A549 (cell line): Measurements from ENCODE around the gene NFE2L2. TPM values are rescaled to one million over a fixed set of nuclear protein-coding genes. Genes with fewer than 3 reads are reported as not detected.

Source experiments
- ATOH8 ChIP-seq: fragments of 250-450 bp; sonication (Bioruptor Pico); IDR thresholded peaks from 2 replicates; pipeline ENCODE4 v1.5.0; 2020; ENCODE audit warnings: low read depth, mild to moderate bottlenecking, moderate library complexity
- BHLHE40 ChIP-seq: IDR thresholded peaks from 2 replicates; pipeline ENCODE4 v1.6.1; 2012; ENCODE audit warnings: low read depth, low read length, inconsistent platforms
- CBX2 ChIP-seq: fragments of 200-600 bp; sonication (generic); IDR thresholded peaks from 2 replicates; pipeline ENCODE4 v1.6.1; 2016; ENCODE audit warnings: low read depth, mild to moderate bottlenecking, borderline replicate concordance
- CBX8 ChIP-seq: fragments of 200-600 bp; sonication (generic); IDR thresholded peaks from 2 replicates; pipeline ENCODE4 v1.6.1; 2016
- CEBPB ChIP-seq, 2 experiments: fragments of >200 bp in 1 of 2; sonication (Bioruptor Twin) in 1 of 2; formaldehyde crosslinking in 1 of 2; IDR thresholded peaks; 2 replicates each; pipeline ENCODE4 v1.6.1; 2012 to 2016
- EHMT2 ChIP-seq: fragments of 200-600 bp; sonication (generic); IDR thresholded peaks from 2 replicates; pipeline ENCODE4 v1.6.1; 2016; ENCODE audit warnings: antibody characterized with exemption, low read depth, mild to moderate bottlenecking, moderate library complexity
- ELK1 ChIP-seq: fragments of 150-350 bp; IDR thresholded peaks from 2 replicates; pipeline ENCODE4 v1.6.1; 2014; ENCODE audit warnings: low read depth, mild to moderate bottlenecking, low read length
- EP300 ChIP-seq, 2 experiments: fragments of >200 bp; sonication (Bioruptor Twin); formaldehyde crosslinking; IDR thresholded peaks; 2 replicates in 1 of 2; 3 replicates in 1 of 2; pipeline ENCODE4 v1.6.1; 2016 to 2017
- ESRRA ChIP-seq: fragments of 150-350 bp; IDR thresholded peaks from 2 replicates; pipeline ENCODE4 v1.6.1; 2014; ENCODE audit warnings: mild to moderate bottlenecking, low read length, borderline replicate concordance
- FOSB ChIP-seq: fragments of 250-450 bp; sonication (Bioruptor Pico); IDR thresholded peaks from 2 replicates; pipeline ENCODE4 v1.5.0; 2020; ENCODE audit warnings: mild to moderate bottlenecking, moderate library complexity
- FOSL2 ChIP-seq, 2 experiments: fragments of 450-650 bp in 1 of 2; fragments of >200 bp in 1 of 2; sonication (Bioruptor Twin) in 1 of 2; formaldehyde crosslinking; IDR thresholded peaks; 2 replicates each; pipeline versions ENCODE4 v1.5.0 to v1.6.1; 2016 to 2020; ENCODE audit warnings: mild to moderate bottlenecking in 1 of 2, moderate library complexity in 1 of 2
- FOXS1 ChIP-seq: fragments of 250-450 bp; sonication (Bioruptor Pico); IDR thresholded peaks from 2 replicates; pipeline ENCODE4 v1.5.0; 2020; ENCODE audit warnings: mild to moderate bottlenecking, moderate library complexity
- HDAC2 ChIP-seq: fragments of 200-600 bp; sonication (generic); IDR thresholded peaks from 2 replicates; pipeline ENCODE4 v1.6.1; 2016
- HOXA7 ChIP-seq: fragments of 250-450 bp; sonication (Bioruptor Pico); IDR thresholded peaks from 2 replicates; pipeline ENCODE4 v1.5.0; 2020; ENCODE audit warnings: mild to moderate bottlenecking, moderate library complexity
- HOXB13 ChIP-seq: fragments of 250-450 bp; sonication (Bioruptor Pico); IDR thresholded peaks from 2 replicates; pipeline ENCODE4 v1.5.0; 2020; ENCODE audit warnings: low read depth, mild to moderate bottlenecking, moderate library complexity
- HOXB5 ChIP-seq: fragments of 250-450 bp; sonication (Bioruptor Pico); IDR thresholded peaks from 2 replicates; pipeline ENCODE4 v1.5.0; 2020; ENCODE audit warnings: mild to moderate bottlenecking, moderate library complexity
- KDM1A ChIP-seq: fragments of 200-600 bp; sonication (generic); IDR thresholded peaks from 2 replicates; pipeline ENCODE4 v1.6.1; 2016; ENCODE audit warnings: low read depth, mild to moderate bottlenecking
- KDM5A ChIP-seq: fragments of 200-600 bp; sonication (generic); IDR thresholded peaks from 2 replicates; pipeline ENCODE4 v1.6.1; 2016; ENCODE audit warnings: antibody characterized with exemption, mild to moderate bottlenecking
- MAFK ChIP-seq: fragments of 450-650 bp; IDR thresholded peaks from 2 replicates; pipeline ENCODE4 v1.6.1; 2014; ENCODE audit not compliant: partially characterized antibody
- MAX ChIP-seq: IDR thresholded peaks from 2 replicates; pipeline ENCODE4 v1.6.1; 2012
- MAZ ChIP-seq: fragments of 150-350 bp; IDR thresholded peaks from 2 replicates; pipeline ENCODE4 v1.6.1; 2014; ENCODE audit warnings: antibody characterized with exemption, low read depth, low read length, borderline replicate concordance
- MYC ChIP-seq: IDR thresholded peaks from 2 replicates; pipeline ENCODE4 v1.6.1; 2012; ENCODE audit warnings: mild to moderate bottlenecking, inconsistent platforms, low read length, improper control_type of control experiment, borderline replicate concordance
- NFE2L2 ChIP-seq: fragments of 150-350 bp; conservative IDR thresholded peaks from 2 replicates; pipeline ENCODE4 v1.6.1; 2014; ENCODE audit warnings: low read length
- NPAS2 ChIP-seq: fragments of 250-450 bp; sonication (Bioruptor Pico); IDR thresholded peaks from 2 replicates; pipeline ENCODE4 v1.8.0; 2022; ENCODE audit warnings: mild to moderate bottlenecking, moderate library complexity, borderline replicate concordance
- NR3C1 ChIP-seq: fragments of >200 bp; sonication (Bioruptor Twin); formaldehyde crosslinking; IDR thresholded peaks from 3 replicates; pipeline ENCODE4 v1.6.1; 2017
- POLR2A ChIP-seq: IDR thresholded peaks from 2 replicates; pipeline ENCODE4 v1.6.1; 2012; ENCODE audit warnings: mild to moderate bottlenecking, low read length
- POLR2AphosphoS2 ChIP-seq: conservative IDR thresholded peaks from 2 replicates; pipeline ENCODE4 v1.6.1; 2012; ENCODE audit warnings: low read length, improper control_type of control experiment, inconsistent platforms
- RAD21 ChIP-seq, 2 experiments: fragments of >200 bp in 1 of 2; sonication (Bioruptor Twin) in 1 of 2; formaldehyde crosslinking in 1 of 2; IDR thresholded peaks in 1 of 2; conservative IDR thresholded peaks in 1 of 2; 2 replicates in 1 of 2; 3 replicates in 1 of 2; pipeline ENCODE4 v1.6.1; 2012 to 2018; ENCODE audit warnings: inconsistent platforms in 1 of 2
- RARB ChIP-seq: fragments of 250-450 bp; sonication (Bioruptor Pico); IDR thresholded peaks from 2 replicates; pipeline ENCODE4 v1.8.0; 2021; ENCODE audit warnings: mild to moderate bottlenecking, moderate library complexity
- RFX5 ChIP-seq: fragments of 450-650 bp; IDR thresholded peaks from 2 replicates; pipeline ENCODE4 v1.7.1; 2014; ENCODE audit warnings: antibody characterized with exemption, mild to moderate bottlenecking, moderate library complexity
- RNF2 ChIP-seq: fragments of 200-600 bp; sonication (generic); IDR thresholded peaks from 2 replicates; pipeline ENCODE4 v1.6.1; 2016; ENCODE audit warnings: low read depth, mild to moderate bottlenecking, antibody characterized with exemption, moderate library complexity, borderline replicate concordance
- SREBF2 ChIP-seq: fragments of 450-650 bp; IDR thresholded peaks from 2 replicates; pipeline ENCODE4 v1.6.1; 2014; ENCODE audit warnings: mild to moderate bottlenecking, moderate library complexity
- TFCP2L1 ChIP-seq: fragments of 250-450 bp; sonication (Bioruptor Pico); IDR thresholded peaks from 2 replicates; pipeline ENCODE4 v1.5.0; 2021; ENCODE audit warnings: mild to moderate bottlenecking
- ZC3H11A ChIP-seq: fragments of 450-650 bp; IDR thresholded peaks from 2 replicates; pipeline ENCODE4 v1.6.1; 2014; ENCODE audit warnings: antibody characterized with exemption, mild to moderate bottlenecking
- ZNF302 ChIP-seq: fragments of 250-450 bp; sonication (Bioruptor Pico); IDR thresholded peaks from 2 replicates; pipeline ENCODE4 v1.9.0; 2021; ENCODE audit warnings: inconsistent platforms, mild to moderate bottlenecking, moderate library complexity
- ZSCAN20 ChIP-seq: fragments of 250-450 bp; sonication (Bioruptor Pico); IDR thresholded peaks from 2 replicates; pipeline ENCODE4 v1.8.0; 2022; ENCODE audit warnings: mild to moderate bottlenecking, moderate library complexity
- polyA plus RNA-seq, 4 experiments: library from polyadenylated mRNA; depleted of rRNA in 3 of 4; stranded (reverse); fragments of >200 nt; fragmentation: RNase III in 1 of 4; extraction: RNeasy Plus Mini Kit Qiagen cat#74134 plus additional on column Dnase treatment in 1 of 4; gene quantifications; 2 replicates in 3 of 4; 3 replicates in 1 of 4; pipeline ENCODE4 v1.2.3, GENCODE V29; 2011 to 2017
- TF ChIP-seq, protein P1 (sequence below): IDR thresholded peaks from 2 replicates; pipeline ENCODE4 v1.6.1; 2012
- TF ChIP-seq, protein P2 (sequence below): fragments of >200 bp; sonication (Bioruptor Twin); formaldehyde crosslinking; IDR thresholded peaks from 3 replicates; pipeline ENCODE4 v1.6.1; 2016

Gene NFE2L2
- polyA plus RNA-seq, 2 of the 4 experiments (the other 2 are of a cell fraction): 65.8 to 146 TPM

DNA sequence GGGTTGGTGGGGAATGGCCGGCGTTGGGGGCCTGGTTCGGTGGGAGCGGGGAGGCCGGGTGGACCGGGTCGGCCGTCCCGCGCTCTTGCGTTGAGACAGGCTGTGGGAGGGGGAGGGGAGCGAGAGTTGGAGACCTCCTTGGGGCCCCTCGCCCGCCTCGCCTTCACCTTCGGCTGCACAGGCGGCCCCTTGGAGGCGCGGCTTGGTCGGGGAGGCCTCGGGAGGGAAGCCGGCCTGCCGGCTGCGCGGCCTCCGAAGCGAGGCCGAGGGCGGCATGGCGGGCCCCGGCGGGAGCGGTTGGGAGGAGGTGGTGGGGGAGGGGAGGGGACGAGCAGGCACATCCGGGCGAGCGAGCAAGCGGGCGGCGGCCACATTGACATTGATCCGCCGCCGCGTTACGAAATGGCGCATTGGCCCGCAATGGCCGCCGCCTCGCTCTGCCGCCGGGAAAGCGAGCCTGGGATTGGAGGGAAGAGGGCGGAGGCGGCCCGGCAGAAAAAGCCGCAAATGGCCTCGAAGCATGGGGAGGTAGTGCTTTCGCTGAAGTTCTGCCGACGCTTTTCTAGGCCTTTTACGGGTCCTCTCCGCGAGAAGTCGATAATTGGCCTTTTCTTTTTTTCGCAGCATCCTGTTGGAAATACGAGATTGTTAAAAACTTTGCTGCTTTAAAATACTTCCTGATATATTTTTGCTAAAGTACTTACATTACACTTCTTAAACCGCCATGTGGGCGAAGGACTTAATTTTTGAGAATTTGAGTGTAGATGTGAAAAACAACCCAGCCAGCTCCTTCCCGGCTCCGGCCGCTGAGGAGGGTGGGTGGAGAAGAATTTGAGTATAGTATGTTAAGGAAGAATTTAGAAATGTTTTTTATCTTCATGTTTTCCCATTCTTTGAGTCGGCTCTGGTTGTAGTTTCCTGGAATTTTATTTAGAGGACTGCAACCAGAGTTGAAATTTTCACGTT lies 51.4 kb downstream of the NFE2L2 start (continued):
- no peak for TF ChIP-seq EHMT2
- TF ChIP-seq, protein P1, sequence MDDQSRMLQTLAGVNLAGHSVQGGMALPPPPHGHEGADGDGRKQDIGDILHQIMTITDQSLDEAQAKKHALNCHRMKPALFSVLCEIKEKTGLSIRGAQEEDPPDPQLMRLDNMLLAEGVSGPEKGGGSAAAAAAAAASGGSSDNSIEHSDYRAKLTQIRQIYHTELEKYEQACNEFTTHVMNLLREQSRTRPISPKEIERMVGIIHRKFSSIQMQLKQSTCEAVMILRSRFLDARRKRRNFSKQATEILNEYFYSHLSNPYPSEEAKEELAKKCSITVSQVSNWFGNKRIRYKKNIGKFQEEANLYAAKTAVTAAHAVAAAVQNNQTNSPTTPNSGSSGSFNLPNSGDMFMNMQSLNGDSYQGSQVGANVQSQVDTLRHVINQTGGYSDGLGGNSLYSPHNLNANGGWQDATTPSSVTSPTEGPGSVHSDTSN: no peak
- no peak for TF ChIP-seq NR3C1
- TF ChIP-seq ZSCAN20 (CRISPR knock-in tag): no peak
- no peak for TF ChIP-seq NFE2L2
- TF ChIP-seq CBX8: no peak
- TF ChIP-seq RNF2: no peak
- no peak for TF ChIP-seq ELK1
- no peak; a peak in 1 of 5 replicates for TF ChIP-seq RAD21 (conservative IDR thresholded peaks at IDR 0.05 in 1 of 2, IDR thresholded peaks at IDR 0.05 in 1 of 2)
- TF ChIP-seq RFX5: no peak
- TF ChIP-seq ZNF302 (CRISPR knock-in tag): no peak
- TF ChIP-seq ATOH8: peak; percentile 8; the same call in 1 of the 2 replicates
- no peak for TF ChIP-seq FOXS1 (CRISPR knock-in tag)
- peak; percentile 90; the same call in 1 of the 2 replicates for TF ChIP-seq TFCP2L1 (CRISPR knock-in tag)
- TF ChIP-seq RARB (CRISPR knock-in tag): no peak; the same call in 1 of the 2 replicates
- peak; percentile 52 for TF ChIP-seq KDM5A
- TF ChIP-seq NPAS2 (CRISPR knock-in tag): no peak
- TF ChIP-seq FOSL2 (IDR thresholded peaks at IDR 0.05): no peak
- 0 out of 2 replicates have a peak, but pooled peaks have one; percentile 12 for TF ChIP-seq FOSL2 (CRISPR knock-in tag; IDR thresholded peaks at IDR 0.05)
- TF ChIP-seq, protein P2, sequence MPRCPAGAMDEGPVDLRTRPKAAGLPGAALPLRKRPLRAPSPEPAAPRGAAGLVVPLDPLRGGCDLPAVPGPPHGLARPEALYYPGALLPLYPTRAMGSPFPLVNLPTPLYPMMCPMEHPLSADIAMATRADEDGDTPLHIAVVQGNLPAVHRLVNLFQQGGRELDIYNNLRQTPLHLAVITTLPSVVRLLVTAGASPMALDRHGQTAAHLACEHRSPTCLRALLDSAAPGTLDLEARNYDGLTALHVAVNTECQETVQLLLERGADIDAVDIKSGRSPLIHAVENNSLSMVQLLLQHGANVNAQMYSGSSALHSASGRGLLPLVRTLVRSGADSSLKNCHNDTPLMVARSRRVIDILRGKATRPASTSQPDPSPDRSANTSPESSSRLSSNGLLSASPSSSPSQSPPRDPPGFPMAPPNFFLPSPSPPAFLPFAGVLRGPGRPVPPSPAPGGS: 0 out of 3 replicates have a peak, but pooled peaks have one; percentile 60
- no peak for TF ChIP-seq ZC3H11A
- no peak for TF ChIP-seq BHLHE40
- TF ChIP-seq ESRRA: no peak
- no peak for TF ChIP-seq CBX2
- TF ChIP-seq HDAC2: no peak
- no peak; the same call in 1 of the 2 replicates for TF ChIP-seq POLR2A
- no peak; the same call in 1 of the 2 replicates for TF ChIP-seq POLR2AphosphoS2
- no peak for TF ChIP-seq FOSB
- TF ChIP-seq HOXA7: peak; percentile 36; the same call in 1 of the 2 replicates
- 0 out of 5 replicates have a peak, but pooled peaks of 1 of the 2 experiments have one; percentile 22 for TF ChIP-seq EP300 (IDR thresholded peaks at IDR 0.05)
- peak; percentile 46; the same call in 1 of the 2 replicates for TF ChIP-seq HOXB5 (CRISPR knock-in tag)
- TF ChIP-seq MAFK: no peak
- no peak for TF ChIP-seq MAZ
- TF ChIP-seq MAX: peak; percentile 86
- no peak for TF ChIP-seq SREBF2
- peak; percentile 62 to 83 for TF ChIP-seq CEBPB (IDR thresholded peaks at IDR 0.05)
- TF ChIP-seq KDM1A: no peak
- TF ChIP-seq MYC: peak; percentile 79; the same call in 1 of the 2 replicates
- no peak for TF ChIP-seq HOXB13
